WI38 (cell line): ENCODE results near the gene SH3RF1.
"Not testable (repeated sequence)": the region's sequence is repeated elsewhere in the genome, so short reads cannot be mapped to it uniquely, and the experiment has no call there.

Source experiments
- H3K4me3 ChIP-seq: 2 replicates; pipeline ENCODE4 v1.5.1; 2011; ENCODE audit warnings: low read depth, mild to moderate bottlenecking, control low read depth, low read length
- TF ChIP-seq, protein P1 (sequence below): IDR thresholded peaks from 2 replicates; pipeline ENCODE4 v1.5.1; 2012; ENCODE audit warnings: low read depth, mild to moderate bottlenecking, control low read depth, low read length

The SH3RF1 gene

DNA sequence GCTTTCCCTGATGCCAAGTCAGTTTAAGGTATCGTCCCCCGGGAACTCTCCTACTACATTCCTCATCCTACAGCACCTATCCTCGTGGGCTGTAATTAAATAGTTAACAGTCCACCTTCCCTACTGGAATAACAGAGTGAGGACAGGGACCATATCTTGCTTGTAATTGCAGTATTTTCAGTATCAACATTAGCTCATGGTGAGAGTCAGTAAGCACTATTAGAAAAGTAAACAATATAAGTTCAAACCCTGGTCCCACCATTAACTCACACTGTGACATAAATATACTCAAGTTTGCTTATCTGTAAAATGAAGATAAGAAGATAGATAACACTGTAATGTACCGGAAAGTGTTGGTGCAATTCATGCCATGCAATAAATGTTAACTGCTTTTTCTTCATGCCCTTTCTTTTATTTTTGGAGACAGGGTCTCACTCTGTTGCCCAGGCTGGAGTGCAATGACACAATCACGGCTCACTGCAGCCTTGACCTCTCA, 61.3 kb downstream of the SH3RF1 start:
- no peak overlapping the region for H3K4me3 ChIP-seq
- TF ChIP-seq, protein P1, sequence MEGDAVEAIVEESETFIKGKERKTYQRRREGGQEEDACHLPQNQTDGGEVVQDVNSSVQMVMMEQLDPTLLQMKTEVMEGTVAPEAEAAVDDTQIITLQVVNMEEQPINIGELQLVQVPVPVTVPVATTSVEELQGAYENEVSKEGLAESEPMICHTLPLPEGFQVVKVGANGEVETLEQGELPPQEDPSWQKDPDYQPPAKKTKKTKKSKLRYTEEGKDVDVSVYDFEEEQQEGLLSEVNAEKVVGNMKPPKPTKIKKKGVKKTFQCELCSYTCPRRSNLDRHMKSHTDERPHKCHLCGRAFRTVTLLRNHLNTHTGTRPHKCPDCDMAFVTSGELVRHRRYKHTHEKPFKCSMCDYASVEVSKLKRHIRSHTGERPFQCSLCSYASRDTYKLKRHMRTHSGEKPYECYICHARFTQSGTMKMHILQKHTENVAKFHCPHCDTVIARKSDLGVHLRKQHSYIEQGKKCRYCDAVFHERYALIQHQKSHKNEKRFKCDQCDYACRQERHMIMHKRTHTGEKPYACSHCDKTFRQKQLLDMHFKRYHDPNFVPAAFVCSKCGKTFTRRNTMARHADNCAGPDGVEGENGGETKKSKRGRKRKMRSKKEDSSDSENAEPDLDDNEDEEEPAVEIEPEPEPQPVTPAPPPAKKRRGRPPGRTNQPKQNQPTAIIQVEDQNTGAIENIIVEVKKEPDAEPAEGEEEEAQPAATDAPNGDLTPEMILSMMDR: no peak

DNA sequence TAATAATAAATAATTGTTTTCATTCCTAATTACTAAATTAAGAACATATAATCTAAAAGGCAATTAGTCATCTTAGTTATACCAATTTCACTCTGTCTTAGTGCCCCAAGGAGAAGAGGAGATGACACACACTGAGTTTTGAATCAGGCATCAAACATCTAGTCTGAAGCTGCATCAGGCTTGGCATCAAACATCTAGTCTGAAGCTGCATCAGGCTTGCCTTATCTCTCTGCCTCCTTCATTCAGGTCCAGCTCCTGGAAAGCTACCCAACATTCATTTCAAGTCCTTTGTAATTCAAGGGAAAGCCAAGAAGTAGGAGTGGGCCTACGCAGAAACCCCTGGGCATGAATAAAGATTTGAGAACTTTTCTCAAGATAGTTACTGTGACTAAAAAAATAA, 62.2 kb downstream of the SH3RF1 start:
- TF ChIP-seq, protein P1: no peak
- H3K4me3 ChIP-seq: no peak overlapping the region

DNA sequence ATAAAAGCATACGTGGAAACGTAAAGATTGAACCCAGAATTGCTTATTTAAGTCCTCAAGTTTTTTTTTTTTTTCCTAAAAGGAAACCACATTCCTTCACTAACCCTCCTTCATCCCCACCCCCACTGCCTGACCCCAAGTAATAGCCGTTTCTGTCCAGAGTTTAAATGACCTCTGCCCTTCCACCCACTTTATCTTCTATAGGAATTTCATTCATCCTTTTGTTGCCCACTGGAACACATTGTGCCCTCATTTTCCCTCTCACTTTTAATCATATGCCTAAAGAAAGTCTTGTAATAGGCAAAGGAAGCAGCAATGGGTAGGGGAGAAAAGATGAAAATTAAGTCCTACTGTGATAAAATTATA, 62.7 kb downstream of the SH3RF1 start:
- H3K4me3 ChIP-seq: no peak overlapping the region
- TF ChIP-seq, protein P1: no peak

DNA sequence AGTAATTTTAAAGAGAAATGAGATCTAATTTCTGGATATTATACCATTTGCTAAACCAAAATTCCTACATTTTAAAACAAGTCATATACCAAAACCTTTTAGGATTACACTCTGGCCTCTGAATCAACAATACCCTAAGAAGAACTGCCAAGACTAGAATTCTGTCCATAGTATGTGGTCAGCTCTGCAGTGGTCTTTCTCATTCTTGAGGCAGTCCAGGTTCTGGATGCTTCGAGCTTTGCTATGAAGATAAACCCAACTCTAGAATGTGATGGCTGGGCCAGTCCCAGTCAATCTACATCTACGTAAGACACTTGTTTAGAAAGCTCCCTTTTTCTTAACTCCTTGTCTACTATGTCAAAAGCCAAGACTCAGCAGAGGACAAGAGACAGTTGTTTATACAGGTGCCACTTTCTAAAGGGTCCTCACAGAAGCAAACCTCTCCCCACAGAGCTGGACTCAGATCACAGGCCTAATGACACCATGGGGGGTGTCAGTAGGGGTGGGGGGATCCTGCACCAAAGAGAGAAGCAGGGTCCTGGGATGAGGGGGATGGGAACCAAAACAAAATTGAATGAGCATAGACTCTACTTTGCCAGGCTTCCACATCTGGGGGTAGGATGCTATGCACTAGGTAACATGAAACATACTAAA, 63.2 kb downstream of the SH3RF1 start:
- TF ChIP-seq, protein P1: no peak
- no peak overlapping the region for H3K4me3 ChIP-seq

DNA sequence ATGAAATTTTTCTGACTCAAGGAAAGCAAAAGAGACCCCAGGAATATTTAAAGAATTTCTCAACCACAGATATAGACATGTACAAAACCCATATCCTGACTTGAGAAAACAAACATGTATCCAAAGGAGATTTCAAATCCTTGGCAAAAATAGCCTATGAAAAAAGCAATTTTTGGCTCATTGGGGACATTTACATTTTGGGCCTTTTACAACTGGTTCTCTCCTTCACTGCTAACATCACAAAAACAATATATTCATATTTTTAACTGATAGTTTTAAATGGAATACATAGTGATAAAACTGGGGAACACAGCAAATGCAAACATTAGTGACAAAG, 65.0 kb downstream of the SH3RF1 start:
- TF ChIP-seq, protein P1: no peak
- H3K4me3 ChIP-seq: no peak overlapping the region

DNA sequence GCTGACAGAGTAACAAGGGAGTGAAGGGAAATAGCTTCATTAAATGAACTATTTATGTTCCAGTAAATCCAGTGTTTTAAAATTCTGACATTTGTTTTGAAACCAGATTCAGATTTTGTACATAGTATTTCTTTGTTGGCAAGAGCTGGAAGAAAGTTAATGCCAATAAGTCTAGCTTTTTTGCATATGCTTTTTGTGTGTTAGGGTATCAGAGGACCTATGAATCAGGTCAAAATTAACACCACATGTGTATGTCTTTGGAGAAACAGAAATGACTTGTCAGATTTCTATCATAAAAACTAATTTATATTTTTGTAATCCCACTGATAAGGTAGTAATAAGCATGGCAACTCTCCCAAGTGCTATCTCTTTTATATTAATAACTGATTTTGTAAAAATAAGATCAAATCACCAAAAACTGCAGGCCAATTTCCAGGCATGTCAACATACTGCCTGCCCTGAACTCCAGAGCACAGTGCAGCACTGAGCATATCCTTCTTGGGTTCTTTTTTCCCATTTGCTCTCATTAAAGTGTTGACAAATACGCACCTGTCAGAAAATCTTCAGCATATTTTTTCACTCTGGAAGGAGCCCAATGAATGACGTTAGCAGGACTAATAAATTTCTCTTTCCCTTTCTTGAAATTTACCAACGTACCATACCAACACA, 65.5 kb downstream of the SH3RF1 start:
- TF ChIP-seq, protein P1: no peak
- H3K4me3 ChIP-seq: no peak overlapping the region

DNA sequence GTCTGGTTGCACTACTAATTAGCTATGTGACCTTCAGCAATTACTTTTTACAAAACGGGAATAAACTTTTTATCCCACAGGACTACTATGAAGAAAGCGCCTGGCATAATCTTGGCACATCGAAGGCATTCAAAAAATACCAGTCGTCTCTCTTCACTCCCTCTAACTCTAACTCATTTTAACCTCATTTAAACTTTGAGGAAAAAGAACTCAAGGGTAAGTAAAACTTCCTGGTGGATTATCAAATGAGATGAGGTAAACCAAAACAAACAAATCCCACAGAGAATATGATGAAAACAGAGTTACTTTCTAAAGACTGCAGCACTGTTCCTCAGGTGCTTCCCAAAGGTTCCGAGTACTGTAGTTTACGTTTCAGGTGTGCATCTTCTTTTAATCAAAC, 66.9 kb downstream of the SH3RF1 start:
- H3K4me3 ChIP-seq: no peak overlapping the region
- TF ChIP-seq, protein P1: no peak

DNA sequence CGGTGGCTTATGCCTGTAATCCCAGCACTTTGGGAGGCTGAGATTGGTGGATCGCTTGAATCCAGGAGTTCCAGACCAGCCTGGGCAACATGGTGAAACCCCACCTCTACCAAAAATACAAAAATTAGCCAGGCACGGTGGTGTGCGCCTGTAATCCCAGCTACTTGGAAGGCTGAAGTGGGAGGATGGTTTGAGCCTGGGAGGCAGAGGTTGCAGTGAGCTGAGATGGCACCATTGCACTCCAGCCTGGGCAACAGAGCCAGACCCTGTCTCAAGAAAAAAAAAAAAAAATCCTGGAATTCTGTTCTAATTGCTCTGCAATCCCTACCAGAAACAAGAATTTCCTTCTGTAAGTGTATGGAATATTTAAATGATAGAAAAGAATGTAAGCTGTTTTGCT, 67.5 kb downstream of the SH3RF1 start:
- H3K4me3 ChIP-seq: not testable (repeated sequence)
